ENCODE data around the gene OCA2.
A peak's percentile ranks its signal among the peaks of the same experiment; 100 is the strongest.
"Not testable (repeated sequence)": the region's sequence is repeated elsewhere in the genome, so short reads cannot be mapped to it uniquely, and the experiment has no call there.

Gene OCA2

DNA sequence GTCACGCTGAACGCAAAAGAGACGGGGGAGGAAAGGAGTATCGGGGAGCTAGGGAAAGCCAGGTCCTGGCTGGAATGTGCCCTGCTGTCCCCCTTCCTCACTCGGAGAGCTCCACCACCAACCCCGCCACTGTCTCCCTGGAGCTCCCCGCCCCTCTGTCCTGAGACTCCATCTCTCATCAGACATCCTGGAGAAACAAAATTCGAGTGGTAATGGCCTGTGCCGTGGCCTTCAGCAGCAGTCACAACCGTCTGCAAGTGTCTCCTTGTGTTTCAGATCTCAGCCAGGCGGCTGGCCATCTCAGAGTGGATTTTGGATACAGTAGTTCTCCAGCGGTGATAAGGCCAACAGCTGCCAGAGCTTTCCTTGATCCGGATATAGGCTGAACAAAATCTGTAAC lies 76.9 kb downstream of the OCA2 start:
- no peak for DNase-seq

DNA sequence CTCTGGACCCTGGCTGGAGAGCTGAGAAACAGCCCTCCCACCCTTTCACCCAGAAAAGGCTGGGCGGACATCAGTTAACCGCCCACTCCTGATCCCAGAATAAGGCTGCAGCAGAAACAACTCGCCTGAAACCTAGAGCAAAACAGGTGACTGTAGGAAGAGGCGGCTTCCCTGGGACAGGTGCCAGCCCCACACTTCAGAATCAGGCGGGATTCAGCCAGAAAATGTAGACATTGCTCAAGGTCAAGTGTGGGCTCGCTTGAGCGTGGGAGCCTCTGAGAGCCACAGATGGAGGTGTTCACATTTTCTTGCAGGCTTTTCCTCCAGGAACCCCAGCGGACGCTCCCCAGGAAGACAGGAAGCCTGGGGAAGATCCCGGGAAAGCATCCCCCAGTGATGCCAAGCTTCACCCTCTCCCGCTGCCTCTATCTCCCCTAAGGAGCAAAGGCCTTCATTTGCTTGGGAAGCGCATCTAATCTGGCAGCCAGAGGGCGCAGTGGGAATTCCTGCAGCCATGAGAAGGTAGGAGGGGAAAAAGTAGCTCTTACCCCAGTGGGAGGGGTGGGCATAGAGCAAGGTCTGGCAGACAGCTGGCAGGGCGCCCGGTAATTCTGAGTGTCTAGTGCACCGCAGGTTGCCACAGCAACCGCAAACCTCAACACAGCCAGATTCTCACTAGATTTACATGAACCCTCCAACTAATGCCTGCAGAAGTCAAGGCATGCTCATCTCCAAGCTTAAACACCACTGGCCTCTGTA lies 77.7 kb downstream of the OCA2 start:
- DNase-seq, result peak; percentile 69

DNA sequence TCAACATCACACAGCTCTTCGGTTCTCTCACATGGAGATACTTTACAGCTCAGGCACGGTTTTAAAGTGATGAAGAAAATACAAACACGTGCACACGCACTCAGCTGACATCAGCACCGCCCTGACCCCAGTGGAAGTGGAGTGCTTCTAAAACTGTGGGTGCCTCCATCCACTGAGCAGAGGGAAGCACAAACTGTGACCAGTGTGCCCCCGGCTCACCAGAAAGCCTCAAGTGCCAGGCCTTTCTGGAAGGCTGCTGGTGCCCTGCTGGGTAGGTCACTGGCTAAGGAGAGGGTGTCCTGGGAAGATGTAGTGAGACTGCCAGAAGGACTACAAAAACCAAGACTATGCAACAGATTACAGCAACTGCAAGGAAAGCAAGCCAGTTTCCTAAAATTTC lies 78.5 kb downstream of the OCA2 start:
- DNase-seq, result no peak

DNA sequence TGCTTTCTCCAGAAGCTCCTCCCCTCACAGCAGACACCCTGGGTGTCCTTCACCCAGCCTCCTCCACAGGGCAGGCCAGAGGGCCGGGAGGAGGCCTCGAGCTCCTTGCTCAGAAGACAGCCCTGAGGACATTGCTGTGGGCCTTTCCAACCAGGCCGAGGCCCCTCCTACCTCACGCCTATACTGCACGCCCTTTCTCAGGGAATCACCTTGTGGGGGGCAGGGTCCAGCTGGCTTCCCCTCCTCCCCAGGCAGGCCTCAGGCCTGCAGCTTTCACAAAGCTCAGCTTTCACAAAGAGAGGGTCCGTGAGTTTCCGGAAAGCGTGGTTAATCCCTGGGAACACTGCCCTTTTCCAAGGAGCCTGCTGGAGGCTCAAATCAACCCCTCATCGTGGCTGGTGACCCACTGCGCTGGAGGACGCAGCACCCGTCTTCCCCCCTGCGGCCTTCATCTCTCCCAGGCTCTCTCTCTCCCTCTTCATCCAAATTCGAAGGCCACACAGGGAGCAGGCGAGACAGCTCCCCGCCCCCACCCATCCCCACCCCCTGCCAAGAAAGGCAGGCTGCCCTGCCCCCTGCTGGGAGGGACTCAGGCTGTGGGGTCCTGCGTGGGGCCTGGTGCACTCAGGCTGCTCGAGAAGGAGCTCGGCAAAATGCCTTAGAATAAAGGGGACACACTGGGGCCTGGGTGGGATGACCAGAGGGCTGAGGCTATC lies 79.4 kb downstream of the OCA2 start:
- no peak for DNase-seq

DNA sequence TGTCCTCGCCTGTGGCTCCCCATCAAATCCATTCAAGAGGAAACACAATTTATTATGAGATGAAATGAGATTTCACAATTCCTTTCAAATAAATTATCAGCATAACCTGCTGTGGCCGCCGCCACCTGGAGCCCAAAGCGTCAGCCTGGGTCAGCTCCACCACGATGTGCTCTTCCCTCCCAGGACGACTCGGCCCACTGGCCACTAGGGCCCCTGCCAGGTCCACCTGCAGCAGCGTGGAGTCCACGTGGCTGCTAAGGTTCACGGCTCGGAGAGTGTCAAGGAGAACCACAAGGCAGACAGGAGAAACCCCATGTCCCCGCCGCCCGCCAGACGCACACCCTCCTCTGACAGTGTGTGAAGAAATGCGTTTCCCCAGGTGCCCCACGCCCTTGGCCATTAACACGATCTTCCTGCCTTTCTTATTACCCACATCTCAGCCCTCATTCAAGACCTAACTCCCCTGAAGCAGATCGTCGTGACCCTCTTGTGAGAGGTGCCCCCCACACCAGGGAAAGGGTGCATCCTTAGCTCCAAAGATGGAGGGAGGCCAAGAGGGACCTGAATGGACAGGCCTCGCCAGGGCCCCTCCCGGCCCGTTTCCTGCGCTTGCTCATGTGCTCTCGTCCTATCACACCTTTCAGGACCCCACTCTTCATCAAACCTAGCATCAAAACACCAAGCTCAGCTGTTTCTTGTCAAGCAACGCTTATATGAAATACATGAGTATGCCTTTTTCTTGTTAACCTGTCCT lies 80.6 kb downstream of the OCA2 start:
- DNase-seq, result no peak

DNA sequence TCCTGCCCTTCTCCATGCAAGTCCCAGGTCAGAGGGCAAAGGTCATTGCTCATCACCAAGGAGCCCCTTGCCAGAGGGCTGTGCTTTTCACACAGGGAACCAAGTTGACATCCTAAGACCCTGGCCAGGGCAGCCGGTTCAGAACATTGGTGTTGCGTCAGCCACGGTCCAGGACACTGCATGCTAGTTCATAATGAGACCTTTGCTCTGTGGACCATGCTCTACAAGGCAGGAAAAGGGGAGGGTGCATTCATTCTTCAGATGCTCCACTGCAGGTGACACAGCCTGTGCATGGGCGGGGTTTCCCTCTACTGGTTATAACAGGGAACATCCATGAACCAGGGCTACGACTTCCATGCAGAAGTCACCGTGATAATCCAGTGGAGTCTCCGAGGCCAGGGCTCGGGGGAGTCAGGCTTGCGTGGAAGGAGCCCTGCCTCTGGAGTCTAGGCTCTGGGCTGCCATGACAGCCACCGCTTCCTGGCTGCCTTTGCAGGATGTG lies 81.6 kb downstream of the OCA2 start:
- no peak for DNase-seq

DNA sequence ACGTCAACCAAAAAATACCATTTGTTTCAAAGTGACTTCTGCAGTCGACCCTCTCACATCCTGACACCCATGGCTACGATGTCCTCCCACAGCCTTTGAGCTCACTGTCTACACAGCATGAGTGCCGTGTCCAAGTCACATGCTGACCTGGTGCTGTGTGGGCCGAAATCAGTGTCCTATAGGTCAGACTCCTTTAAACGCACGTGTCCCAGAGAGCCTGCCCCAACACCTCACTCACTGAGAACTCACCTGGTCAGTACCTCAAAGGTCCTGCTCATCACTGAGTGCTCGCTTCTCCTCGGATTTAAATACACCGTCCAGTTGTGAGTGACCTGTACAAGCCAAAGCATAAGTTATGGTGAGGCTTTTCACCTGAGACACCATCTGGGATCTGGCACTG lies 83.3 kb downstream of the OCA2 start:
- no peak for DNase-seq

DNA sequence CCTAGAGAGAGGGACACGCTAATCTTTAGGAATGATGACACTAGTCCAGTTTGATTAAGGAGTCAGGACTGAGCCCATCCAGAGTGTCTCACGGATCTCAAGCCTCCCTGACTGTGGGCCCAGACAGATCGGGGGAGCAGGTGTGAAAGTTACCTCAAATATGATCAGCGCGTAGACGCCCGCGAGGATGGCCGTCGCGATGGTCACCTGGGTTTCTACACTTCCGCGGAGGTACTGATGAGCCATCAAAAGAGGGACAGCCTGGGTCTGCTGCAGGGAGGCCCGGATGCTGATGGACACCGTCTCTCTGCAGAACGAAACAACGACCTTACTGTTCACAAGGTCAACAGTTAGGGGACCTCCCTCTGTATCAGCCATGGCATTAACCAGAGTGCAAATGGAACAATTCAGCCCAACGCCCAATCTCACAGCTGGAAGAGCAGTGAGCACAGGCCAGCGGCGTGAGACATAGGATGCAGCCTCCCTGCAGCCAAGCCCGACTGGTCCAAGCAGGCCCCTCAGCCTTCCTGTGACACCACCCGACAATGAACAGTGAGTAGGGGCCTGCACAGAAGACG lies 84.4 kb downstream of the OCA2 start:
- no peak for DNase-seq

DNA sequence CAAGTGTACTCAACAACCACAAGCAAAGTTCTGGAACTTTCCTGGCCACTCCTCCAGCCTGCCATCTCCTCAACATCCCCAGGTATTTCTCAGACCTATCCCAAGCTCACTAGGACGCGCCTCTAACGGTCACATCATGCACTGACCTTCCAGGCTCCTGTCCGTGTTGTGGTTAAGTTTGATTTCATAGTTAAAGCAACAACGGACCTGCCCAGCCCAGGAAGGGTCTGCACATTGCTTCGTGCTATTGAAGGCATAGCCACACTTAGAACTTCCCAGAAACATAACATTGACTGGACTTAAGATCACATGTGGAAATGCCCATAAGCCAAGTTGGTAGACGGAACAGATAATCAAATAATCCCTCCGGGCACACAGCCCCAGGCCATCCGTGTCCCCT lies 85.1 kb downstream of the OCA2 start:
- DNase-seq, result no peak

DNA sequence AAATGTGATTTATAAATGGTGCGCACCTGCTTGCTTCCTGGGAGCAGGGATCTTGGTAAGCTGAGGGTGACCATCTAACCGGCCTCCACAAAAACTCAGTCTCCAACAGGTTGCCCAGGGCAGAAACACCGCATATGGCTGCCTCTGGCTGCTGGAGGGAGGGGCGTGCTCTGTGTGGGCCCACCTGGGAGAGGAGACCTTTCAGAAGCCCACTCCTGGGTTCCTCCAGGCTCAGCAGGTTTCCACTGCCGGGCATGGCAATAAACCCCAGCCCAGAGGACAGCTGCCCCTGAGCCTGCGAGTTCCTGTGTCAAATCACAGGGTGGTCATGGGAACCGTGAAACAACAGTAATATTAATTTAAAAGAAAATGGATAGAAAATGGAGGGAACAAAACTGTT lies 85.6 kb downstream of the OCA2 start:
- DNase-seq, result no peak

DNA sequence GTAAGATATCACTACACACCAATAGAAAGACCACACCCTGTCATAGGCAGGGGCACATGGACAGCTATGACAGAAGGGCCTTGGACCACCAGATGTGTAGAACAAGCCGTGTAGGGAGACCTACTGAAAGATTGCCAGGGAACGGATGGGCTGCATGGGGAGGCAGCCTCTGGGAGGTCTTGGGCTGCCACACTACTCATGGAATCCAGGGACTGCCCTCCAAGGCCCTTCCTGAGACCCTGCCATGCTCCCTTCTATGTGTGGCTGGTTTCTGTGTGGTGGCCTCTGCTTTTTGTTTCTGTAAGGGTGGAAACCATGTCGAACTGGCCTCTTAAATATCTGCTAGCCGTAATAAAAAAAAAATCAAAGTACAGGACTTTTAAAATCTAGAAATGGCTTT lies 86.9 kb downstream of the OCA2 start:
- no peak for DNase-seq

DNA sequence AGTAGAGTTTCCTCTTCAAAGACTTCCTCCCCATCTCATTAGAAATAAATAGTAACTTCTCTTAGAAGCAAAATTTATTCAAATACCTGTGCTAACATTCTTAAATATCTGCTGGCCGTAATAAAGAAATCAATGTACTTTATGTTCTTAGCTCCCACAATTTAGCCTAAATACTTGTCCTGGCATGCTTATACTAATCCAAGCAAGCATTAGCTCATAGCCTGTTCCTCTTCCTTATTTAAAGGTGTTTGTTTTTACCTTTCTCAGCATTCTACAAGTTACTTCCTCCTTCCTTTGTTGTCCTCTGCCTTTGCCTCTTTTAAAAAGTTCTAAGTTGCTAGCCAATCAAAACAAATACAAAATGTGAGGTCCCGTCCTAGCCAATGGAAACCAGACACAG lies 90.9 kb downstream of the OCA2 start:
- DNase-seq, result not testable (repeated sequence)

DNA sequence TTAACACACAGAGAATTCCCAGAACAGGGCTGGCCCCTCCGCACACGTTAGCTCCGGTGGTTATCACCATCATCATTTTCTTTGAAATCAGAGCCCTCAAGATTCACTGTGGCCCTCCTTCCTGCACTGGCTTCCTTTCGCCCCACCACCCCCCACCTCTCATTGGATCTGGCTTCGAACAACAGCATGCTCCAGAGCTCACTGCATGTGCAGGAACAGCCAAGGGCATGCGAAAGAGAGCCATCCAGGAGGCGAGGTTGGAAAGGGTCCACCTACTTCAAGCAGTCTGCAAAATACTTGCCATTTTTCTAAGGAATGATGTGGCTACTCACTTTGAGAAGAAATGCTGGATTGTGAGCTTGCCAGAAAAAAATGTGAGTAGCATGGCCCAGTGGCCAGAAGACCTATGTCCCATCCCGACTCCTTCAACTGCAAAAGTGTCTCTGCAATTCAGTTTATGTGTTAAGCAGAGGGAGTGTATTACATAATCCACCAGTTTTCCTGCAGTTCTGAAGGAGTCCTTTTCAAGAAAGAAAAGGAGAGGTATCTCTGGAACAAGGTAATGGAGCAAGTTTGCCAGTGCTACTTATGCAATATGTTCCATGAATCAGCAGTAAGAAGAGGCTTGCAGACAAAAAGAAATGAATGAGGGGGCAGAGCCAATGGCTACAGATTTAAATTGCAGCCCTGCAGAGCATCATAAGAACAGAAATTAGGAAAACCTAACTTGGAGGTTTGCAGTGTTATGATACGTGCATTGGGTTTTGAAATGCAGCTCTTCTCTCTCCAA lies 92.8 kb downstream of the OCA2 start:
- DNase-seq, result no peak

DNA sequence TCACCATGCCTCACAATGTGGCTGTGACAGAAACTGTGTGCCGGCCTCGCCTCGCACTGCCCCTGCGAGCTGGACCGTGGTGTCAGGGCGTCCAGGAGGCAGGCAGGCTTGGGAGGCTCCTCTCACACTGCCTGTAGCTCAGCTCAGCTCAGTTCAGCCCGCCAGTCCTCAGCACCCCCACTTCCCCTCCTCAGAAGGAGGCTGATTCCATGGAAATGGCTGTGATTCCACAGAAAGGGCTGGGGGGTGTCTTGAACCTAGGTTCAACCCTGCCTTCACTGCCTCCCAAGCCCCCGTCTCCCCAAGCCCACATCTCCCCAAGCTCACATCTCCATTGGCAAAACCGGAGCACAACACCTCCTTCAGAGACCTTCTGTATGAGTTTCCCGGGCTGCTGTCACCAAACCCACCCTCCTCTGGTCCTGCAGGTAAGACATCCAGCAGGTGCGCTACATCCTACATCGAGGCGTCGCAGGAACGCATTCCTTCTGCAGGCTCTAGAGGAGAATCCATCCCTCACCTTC lies 94.0 kb downstream of the OCA2 start:
- no peak for DNase-seq

DNA sequence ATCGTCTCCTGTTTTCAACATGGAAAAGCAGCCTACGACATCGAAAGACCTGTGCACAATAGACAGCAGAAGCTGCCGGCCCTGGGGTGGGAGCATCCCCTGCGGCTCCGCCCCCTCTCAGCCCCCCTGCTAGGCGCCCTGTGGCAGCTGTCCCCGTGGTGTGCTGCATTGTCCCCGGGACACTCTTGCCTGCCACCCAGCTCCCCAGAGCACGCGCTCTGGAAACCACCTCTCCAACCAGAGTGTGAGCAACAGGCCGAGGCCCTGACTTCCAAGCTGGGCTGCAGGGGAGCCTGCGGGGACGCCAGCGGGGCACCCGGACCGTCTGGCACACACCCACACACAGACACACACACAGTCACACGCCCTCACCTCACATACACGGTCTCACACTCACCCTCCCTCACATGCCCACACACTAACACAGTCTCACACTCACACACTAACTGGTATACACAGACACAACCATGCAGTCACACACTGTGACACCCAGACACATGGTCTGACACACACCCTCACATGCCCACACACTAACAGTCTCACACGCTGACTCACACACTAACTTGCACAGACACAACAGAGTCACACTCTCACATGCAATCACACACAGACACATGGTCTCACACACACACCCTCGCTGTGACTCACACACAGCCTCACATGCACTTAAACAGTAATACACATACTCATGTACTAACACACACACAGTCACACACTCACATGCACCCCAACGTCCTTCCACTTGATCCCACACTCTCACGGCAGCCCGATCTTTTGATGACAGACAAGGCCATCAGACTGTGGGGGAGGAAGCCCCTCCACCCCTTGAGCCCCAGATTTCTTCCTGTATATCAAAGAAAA lies 94.7 kb downstream of the OCA2 start:
- no peak for DNase-seq

DNA sequence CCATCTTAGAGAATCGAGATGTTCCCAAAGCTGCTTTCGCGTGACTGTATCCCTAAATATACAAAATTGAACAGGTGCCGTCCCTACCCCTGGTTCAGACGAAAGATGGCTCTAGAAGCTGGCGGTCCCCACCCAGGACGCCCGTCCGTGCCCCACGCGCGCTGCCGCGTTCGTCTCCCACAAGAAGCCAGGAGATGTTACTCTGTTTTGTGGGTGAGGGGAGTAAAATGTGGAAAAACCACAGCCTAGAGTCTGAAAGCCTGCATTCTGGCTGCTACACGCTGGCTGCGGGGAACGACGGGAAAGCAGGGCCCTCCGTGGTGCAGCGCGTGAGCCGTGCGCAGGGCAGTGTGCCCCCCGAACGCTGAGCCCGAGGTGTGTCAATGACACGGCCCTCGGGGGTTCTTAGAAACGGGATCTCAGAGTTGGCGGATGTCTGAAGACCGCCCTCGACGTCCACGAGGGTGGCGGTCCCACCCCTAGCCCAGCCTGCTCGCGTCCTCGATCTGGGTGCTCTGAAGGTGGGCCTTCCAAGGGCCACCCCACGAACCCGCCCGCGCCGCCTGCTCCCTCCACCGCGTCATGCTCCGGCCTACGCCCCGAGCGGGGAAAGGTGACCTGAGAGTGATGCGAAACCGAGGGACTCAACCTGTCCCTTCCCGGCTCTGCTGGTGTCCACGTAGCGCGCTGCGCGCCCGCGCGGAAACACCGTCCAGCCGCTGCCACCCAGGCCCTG lies 95.6 kb downstream of the OCA2 start:
- no peak for DNase-seq

DNA sequence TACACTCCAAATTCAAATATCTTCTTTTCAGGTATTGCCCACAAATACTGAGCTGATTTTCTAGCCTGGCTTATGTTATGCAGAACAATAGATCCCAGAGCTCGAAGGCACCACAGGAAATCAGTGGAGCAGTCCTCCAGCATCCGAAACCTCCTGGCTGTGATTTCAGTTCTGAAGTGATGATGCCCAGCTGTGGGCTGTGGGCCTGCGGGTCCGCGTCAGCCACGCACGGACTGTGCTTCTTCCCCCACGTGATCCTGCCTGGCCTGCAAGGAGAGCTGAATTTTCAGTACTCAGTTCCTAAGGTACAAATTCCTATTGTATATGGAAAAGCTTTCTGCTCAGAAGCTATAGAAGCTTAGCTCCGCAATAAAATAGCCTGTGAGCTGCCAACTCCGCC lies 96.2 kb downstream of the OCA2 start:
- no peak for DNase-seq

DNA sequence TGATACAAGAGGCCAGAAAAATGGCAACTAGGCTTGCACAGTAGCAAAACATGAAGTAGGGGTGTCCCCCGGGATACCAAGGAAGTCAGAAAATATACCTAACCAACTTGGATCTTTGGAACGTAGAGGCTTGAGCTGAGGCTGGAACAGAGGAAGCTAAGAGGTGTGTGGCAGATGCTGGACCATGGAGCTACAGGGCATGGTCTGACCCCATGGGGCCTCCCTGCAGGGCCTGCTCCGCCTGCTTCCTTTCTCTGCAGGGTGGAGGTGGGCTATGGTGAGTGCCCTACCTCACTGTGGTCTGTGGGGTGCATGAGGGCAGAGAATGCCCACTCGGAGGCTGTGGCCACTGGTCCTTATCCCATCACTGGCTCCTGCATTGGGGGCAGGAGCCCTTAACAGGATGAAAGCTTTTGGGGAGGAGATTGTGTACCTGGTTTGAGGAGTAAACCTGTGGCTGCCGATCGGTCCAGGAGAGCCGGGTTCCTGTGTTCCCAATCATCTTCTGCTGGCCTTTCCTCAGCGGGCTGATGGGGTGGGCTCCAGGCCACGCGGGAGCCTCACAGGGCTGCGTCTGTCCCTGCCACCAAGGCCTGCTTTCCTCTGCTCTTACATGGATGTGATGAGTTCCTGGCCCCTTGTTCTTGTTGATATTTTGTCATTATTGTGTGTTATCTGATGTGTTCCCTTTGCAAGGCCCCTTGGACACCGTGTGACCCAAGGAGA lies 96.8 kb downstream of the OCA2 start:
- no peak for DNase-seq

DNA sequence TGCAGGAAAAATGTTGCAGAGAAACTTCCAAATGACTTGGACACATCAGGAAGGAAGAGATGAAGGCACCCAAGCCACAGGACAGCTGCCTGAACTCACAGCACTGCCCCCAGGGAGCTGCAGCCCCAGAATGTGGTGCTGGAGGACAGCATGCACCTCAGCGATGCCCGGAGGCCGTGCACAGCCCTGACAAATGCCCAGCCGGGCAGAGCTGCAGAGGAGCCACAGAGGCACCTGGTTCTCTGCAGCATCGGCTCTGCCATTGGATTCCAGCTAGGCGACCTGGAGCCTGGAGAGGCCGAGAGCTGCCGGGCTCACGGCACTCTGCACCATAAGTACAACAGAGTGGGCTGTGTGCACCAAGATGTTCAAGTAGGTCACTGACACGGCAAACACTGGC lies 97.5 kb downstream of the OCA2 start:
- DNase-seq, result no peak

Data from NCI-H1694 treated with DMSO at 0.1 percent for 48 hours (cell line).